AG04449 (cell line): Measurements from ENCODE around the gene CDR2L.

Source experiments
- CTCF ChIA-PET: fragments of 350-600 bp; formaldehyde crosslinking; extraction: SDS; loops from one replicate; lab custom pipeline; 2021; ENCODE audit warnings: antibody characterized with exemption; lab: Yijun Ruan, JAX
- POLR2A ChIA-PET: fragments of 400-600, 350-600 bp; formaldehyde crosslinking; extraction: SDS; loops from one replicate; lab custom pipeline; 2020; ENCODE audit warnings: antibody characterized with exemption, inconsistent platforms; lab: Yijun Ruan, JAX
- DNase-seq: peaks from one replicate; pipeline ENCODE4 v3.0.0-alpha.2; 2010; ENCODE audit warnings: low read depth, low spot score
- H3K4me3 ChIP-seq: 2 replicates; pipeline ENCODE4 v1.5.1; 2011; ENCODE audit warnings: low read depth, mild to moderate bottlenecking, control low read depth, low read length
- CTCF ChIP-seq: IDR thresholded peaks from one replicate; pipeline ENCODE4 v1.5.1; 2011; ENCODE audit warnings: mild to moderate bottlenecking, moderate library complexity, low read length, control low read depth, inconsistent platforms; ENCODE audit not compliant: insufficient read depth; ENCODE audit errors: missing control alignments

CDR2L gene

GRCh38 chr17:74970395-74970794 is 17.0 kb upstream of the CDR2L start:
- TF ChIP-seq CTCF, result no peak
- DNase-seq, result no peak
- H3K4me3 ChIP-seq, result no peak overlapping the region
- ChIA-PET POLR2A (no interaction called here), CTCF (interaction anchor here (10.6 kb wide), 1 partner anchor 11 kb away, joined by 181 read pairs; no protein-coding TSS in a partner anchor)

- TF ChIP-seq CTCF, result no peak
- ChIA-PET CTCF (interaction anchor here (1.6 to 10.6 kb wide), 2 partner anchors 12 to 226 kb away, joined by 5 to 181 read pairs; no protein-coding TSS in a partner anchor), POLR2A (no interaction called here)
- no peak overlapping the region for H3K4me3 ChIP-seq
- DNase-seq, result no peak
These were observed 16.2 kb upstream of the CDR2L start for GRCh38 chr17:74971069-74971841.

- POLR2A ChIA-PET, result no interaction called here
- TF ChIP-seq CTCF, result no peak
- CTCF ChIA-PET, result interaction anchor here (1.6 to 10.6 kb wide), 2 partner anchors 12 to 227 kb away, joined by 5 to 181 read pairs; no protein-coding TSS in a partner anchor
- peak overlapping the region; percentile 48; the same call in 1 of the 2 replicates for H3K4me3 ChIP-seq
- no peak for DNase-seq
These were observed 15.7 kb upstream of the CDR2L start for GRCh38 chr17:74971842-74972106.

GRCh38 chr17:74972107-74972972 is 15.1 kb upstream of the CDR2L start, which contains the start of gene HID1:
Gene HID1 (minus strand): TSS chr17:74972759. CDS start chr17:74972656, 103 bp downstream.
- DNase-seq, result no peak
- POLR2A ChIA-PET, result no interaction called here
- CTCF ChIA-PET, result interaction anchor here (0.6 to 10.6 kb wide), 4 partner anchors 13 to 227 kb away, joined by 3 to 181 read pairs (median 5); partner anchors contain the start of gene CDR2L
- TF ChIP-seq CTCF, result no peak
- H3K4me3 ChIP-seq, result peak within 1 kb of the TSS; percentile 48

GRCh38 chr17:74972973-74973328 is 14.5 kb upstream of the CDR2L start:
- no peak for TF ChIP-seq CTCF
- CTCF ChIA-PET, result interaction anchor here (0.6 to 10.6 kb wide), 3 partner anchors 13 to 26 kb away, joined by 3 to 181 read pairs (median 5); partner anchors contain the start of gene CDR2L
- POLR2A ChIA-PET, result no interaction called here
- no peak for DNase-seq
- H3K4me3 ChIP-seq, result peak overlapping the region; percentile 15
